NCI-H2227 treated with DMSO at 0.1 percent for 48 hours (cell line): ENCODE measurements around the gene NPR2.
A peak's percentile ranks its signal among the peaks of the same experiment; 100 is the strongest.

Experiments
- DNase-seq: peaks from one replicate; lab custom pipeline; 2025; lab: John Stamatoyannopoulos, UW

NPR2 gene

DNA sequence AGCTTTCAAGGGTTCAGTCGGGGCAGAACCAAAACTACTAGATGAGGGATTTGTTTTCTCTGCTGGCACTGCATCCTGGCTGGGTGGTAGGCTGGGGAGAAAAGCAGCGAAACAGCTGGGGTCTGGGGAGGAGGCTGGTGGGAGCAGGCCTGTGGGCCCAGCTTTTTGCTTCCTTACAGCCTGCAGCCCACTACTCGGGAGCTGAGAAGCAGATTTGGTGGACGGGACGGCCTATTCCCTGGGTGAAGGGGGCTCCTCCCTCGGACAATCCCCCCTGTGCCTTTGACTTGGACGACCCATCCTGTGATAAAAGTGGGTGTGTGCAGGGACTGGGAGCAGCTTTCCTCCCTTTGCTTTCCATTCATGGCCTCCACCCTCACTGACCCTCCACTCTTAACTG, 9.1 kb downstream of the NPR2 start:
- DNase-seq = no peak

DNA sequence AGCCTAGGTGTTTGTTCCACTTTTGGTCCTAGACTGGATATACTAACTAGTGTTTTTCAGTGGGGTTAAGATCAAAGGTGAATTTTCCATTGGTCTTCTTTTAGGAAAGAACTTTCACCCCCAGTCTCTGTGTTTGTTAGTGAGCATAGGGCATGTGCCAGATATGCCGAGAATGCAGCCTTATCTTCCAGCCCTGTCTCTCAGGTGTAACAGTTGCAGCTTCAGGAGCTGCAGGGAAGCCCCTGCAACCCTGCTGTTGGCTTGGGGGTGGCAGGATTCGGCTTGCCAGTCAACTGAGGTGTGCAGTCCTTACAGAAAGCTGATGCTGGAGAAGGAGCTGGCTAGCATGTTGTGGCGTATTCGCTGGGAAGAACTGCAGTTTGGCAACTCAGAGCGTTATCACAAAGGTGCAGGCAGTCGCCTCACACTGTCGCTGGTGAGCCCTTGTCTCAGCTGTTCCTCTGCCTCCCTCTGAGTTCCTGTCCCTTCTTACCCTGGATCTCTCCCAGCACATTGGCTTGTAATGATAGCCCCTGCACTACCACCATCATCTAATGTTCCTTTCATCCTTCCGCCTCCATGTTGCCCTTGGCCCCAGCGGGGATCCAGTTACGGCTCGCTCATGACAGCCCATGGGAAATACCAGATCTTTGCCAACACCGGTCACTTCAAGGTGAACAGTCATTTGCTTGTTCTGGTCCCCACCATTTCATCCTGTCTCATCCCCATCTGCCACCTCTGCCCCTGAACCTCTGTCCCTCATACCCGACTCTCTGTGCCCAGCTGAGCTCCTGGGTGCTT, 10.1 kb downstream of the NPR2 start:
- no peak for DNase-seq

DNA sequence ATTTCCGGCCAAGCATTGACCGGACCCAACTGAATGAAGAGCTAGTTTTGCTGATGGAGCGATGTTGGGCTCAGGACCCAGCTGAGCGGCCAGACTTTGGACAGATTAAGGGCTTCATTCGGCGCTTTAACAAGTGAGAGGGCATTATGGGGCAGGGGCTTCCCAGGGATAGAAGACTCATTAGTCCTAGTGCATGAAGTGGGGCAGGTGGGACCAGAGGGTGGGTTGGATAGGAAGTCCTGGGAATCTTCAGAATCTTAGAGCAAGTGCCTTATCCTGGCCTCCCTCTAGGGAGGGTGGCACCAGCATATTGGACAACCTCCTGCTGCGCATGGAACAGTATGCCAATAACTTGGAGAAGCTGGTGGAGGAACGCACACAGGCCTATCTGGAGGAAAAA, 14.7 kb downstream of the NPR2 start:
- no peak for DNase-seq

DNA sequence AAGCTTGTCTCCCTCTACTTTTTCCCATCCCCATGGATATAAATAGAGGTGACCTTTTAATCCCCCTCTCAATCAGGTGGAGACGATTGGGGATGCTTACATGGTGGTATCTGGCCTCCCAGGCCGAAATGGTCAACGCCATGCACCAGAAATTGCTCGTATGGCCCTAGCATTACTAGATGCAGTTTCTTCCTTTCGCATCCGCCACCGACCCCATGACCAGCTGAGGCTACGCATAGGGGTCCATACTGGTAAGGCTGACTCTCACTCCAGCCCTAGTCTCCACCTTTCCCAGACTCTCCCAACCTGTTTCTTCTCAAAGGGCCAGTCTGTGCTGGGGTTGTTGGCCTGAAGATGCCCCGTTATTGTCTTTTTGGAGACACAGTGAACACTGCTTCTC, 17.0 kb downstream of the NPR2 start:
- no peak for DNase-seq

DNA sequence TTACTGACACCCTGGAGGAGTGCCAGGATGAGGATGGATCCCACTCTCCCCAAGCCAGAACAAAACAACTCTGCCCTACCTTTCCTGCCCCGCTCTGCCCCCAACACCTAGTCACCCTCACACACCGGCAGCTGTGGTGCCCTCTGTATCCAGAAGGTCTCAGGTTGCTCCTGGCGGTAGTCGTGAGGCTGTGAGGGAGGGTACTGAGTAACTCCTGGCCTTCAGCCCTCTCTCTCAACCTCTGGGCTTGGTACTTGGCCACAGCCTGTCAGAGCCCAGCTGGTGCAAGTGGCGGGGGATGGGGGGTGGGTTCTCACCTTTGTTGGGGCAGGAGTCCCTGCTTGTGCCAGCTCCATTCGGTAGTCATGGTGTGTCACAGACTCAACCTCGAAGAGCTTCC, 18.7 kb downstream of the NPR2 start:
- DNase-seq = no peak

DNA sequence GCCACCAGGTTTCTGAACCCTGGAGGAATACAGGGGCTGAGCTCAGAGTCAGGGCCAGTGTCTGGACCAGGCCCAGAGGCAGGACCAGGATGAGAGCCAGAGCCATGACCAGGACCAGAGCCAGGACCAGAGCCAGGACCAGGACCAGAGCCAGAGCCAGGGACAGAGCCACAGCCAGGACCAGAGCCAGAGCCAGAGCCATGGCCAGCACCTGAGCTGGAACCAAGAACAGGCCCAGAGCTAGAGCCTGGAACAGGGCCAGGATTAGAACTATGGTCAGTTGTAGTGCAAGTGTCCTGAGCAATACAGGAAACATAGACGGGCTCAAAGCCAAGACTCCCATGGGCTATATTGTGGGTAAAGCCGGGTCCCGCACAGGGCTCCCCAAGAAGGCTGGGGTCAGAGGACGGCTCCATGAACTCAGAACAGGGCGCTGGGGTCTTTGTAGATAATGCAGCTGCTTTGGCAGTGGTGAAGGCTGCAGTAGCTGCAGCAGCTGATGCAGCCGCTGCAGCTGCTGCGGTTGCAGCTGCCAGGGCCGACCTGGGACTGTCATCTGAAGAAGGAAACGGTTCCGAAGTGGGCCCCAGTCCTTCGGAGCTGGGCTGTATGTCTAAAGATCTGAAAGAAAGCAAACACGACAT, 20.1 kb downstream of the NPR2 start:
- DNase-seq = no peak

DNA sequence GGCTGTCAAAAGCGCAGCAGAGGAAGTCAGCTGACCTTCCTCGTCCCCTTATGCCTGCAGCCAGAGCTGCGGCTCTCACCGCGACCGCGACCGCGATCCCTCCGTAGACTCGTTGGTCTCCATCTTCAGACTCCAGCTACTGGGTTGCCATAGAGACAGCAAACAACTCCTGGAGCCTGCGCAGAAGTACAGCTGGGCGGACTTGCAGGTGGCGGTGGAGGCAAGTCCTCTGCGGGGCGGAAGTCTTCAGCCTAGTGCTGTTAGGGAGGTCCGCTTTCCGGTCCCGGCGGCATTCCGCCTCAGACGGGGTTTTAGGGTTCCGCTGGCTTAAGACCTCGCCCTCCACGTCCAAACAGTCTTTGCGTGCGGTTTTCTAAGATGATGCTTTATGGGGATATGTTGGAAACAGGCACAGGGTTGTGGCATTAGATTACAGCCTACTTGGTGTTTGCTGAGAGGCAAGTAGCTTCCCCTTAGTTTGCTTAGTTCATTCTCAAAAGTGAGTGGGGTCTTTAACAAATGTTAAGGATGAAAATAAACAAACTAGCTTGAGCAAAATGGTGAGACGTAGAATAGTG, 20.7 kb downstream of the NPR2 start, which contains the start of gene SPAG8:
Gene SPAG8 (minus strand): TSS at position 238 of the 578 bp plus-strand sequence. CDS start 115 bp downstream, at position 123.
- DNase-seq = peak; percentile 90

DNA sequence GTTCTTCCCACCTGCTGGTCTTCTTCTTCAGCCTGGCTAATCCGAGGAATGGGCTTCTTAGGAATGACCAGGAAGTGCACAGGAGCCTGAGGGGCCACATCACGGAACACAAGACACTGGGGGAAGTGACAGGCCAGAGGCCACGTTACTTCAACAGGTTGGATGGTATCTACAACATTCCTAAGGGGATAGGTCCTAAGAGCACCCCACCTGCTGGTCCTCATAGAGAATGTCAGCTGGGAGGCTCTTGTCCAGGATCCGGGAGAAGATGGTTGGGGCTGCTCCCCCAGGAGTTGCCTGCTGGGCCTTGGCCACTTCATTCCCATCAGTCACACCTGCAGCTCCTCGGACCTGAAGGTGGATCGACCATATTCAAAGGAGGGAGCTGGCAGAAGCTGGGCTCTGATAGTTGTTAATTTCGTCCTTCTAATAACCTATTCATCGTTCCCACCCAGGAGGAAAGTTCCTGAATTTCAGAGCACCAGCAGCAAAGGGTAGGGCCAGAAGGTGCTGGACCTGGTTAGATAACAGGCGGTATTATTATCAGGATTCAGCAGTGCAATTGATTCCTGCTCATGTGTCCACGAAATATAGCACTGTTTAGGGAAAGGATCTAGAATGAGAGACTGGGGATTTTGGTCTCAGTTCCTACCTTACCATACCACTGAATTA, 22.2 kb downstream of the NPR2 start:
- no peak for DNase-seq

DNA sequence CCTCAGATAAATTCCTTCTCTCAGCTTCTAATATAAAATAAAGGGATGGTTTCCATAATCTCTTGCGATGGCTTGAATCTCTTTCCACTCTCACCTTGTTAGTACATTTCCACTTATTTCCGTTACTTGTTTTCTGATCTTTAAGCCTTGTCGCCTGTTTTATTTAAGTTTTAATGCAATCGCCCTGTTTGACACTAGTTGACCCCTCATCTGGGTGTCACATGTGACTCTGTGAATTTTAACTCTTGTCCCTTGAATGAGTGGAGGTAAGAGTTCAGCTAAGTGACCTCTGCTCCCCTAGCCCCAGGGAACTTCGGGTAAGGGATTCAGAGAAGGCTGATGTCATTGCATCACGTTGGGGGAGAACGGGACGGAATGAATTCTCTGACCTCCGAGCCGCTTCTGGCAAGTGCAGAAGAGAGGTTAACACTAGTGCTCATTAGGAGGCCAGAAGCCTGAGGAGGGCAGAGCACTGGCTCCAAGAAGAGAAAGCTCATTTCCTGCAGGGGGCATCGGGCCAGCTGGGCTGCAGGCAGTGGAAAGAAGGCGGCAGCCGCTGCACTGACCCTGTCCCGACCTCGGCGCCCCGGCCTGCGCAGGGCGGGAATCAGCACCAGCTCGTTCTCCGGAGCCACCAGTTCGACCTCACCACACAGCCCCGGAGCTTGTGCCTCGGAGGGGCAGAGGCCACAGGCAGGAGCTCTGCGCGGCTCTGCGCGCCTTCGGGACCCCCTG, 22.9 kb downstream of the NPR2 start:
- no peak for DNase-seq

DNA sequence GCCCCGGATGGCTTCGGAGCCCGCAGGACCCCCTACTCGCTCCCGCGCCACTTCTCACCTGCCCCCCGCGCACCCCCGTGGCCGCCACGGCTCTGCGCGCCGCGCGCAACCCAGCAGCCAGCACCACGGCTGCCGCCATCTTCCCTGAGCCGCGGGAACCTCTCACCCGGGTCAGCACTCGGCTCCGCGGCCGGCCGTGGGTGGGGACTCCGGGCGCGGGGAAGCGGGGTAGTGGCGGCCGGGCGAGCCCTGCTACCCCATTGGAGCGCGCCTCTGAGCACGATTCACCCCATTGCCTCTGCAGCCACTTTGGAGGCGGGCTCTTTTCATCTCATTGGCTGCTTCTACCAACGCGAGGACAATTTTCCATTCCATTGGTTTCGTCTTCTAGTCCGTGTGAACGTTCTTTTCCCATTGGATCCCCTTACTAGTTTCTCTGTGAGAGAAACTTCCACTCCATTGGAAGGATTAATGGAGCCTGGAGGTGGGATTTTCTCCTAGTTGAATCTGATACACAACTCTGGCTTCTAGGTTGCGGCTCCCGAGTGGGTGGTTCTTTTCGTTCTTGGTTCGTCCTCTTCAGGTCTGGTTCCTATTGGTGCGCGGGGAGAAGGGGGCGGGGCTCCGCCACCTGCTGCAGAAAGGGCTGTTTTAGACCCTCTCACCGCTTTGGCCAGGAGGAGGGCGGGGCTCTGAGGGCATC, 23.6 kb downstream of the NPR2 start, which contains the start of gene HINT2:
Gene HINT2 (minus strand): TSS at position 202 of the 703 bp plus-strand sequence. CDS start 63 bp downstream, at position 139.
- peak; percentile 98 for DNase-seq

DNA sequence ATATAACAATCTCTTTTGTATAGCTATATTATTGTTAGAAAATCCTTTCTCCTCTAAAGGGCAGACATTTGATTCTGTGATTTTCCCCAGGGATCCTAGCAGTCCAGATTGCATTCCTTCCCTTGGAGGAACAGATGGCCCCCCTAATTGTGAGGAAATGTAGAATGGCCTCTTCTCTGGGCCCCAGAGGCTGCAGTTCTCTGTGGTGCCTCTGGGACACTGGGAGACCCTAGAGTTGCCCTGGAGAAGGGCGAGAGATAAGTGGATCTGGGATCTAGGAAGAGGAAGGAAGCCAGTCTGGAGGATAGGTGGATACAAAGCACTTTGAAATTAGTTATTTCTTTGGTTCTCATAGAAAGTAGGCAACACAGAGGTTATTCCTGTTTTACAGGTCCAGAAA, 25.3 kb downstream of the NPR2 start:
- no peak for DNase-seq

DNA sequence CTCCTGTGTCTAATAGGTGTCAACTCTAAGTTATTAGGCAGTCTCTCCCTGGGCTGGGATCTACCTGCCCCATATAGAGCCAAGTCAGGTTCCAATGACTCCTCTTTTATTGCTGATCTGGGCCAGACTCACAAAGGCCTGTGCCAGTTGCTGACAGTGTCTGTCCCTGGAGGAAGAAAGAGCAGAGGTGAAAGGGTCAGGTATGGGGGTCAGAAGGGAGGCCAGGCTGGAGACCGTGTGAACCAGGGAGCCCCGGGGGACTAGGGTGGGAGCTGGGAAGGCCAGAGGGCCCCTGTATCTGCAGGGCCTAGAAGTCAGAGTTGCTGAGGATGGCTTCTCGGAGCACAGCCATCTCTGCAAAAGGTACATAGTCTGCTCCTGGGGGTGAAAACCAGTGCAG, 26.9 kb downstream of the NPR2 start:
- DNase-seq = no peak

DNA sequence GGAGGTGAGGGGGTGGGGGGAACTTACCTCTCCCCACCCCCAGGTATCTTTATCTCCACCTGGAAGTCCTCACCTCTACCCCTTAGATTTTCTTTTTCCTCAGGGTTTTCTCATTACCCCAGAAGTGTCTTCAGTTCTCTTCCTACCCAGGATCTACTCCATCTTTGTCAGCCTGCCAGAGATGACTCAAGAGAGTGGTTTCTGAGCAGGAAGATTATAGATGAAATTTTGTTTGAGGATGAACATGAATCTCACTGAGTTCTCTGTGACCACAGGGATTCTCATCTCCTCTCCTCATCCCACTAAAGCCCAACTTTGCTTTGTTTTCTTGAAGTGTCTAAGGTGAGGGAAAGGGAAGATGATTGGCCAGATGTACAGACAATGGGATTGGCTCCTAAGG, 28.7 kb downstream of the NPR2 start:
- DNase-seq = no peak

DNA sequence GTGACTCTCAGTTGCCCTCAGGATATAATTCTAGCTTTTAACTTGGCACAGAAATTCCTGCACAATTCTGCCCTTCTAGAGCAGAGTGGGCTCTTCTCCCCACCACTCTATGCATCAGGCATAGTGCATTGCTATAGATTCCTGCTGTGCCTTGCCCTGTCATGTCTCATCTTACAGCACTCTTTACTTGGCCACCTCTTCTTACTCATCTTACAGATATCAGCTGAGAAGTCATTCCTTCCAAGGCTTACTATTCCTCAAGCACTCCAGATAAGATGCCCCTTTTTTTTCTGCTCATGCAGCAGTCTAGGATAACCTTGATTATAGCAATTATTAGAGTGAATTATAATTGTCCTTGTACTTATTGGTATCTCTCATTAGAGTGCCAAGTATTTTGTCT, 31.5 kb downstream of the NPR2 start:
- no peak for DNase-seq

DNA sequence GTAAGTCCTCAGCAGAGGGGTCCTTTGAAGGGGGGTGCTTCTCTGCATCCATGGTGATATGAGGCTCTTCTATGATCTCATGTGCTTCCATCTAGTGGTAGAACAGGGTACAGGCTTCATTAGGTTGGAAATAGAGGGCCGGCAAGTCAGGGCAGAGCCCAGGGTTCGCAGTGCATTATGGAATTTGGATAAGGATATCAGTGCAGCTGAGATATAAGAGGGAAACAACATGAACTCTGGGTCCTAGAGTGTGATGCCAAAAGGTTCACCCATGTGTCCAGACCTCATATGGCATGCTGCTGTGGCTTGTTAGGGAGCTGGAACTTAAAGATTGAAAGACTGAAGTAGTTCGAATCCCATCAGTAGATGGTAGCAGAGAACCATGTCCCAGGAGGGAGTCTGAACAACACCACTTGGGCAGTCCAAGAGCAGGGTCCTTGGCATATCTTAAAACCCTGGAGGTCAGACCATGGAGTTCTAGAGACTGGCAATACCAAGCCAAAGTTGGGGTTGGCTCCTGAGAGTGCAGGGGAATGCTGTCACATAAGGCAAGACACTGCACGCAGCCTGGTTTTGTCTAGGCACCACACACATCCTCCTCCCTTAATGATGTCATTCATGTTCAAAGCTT, 34.8 kb downstream of the NPR2 start:
- DNase-seq = peak; percentile 25

DNA sequence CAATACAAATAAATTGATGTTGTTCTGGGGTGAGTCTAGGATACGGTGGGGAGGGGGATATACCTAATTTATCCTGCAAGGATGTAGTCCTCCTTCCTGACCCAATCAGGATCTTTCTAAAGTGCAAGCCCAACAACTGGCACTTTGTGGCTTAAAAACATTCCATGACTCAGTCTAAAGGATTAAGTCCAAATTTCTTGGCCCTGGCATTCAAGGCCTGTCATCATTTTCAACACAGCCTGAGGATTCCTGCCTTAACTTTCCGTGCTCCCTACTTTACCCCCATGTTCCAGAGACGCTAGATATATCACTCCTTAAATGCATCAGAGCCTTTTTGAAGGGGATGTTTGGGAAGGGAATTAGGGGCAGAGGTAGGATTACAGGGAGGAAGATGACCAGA, 36.1 kb downstream of the NPR2 start:
- DNase-seq = no peak

DNA sequence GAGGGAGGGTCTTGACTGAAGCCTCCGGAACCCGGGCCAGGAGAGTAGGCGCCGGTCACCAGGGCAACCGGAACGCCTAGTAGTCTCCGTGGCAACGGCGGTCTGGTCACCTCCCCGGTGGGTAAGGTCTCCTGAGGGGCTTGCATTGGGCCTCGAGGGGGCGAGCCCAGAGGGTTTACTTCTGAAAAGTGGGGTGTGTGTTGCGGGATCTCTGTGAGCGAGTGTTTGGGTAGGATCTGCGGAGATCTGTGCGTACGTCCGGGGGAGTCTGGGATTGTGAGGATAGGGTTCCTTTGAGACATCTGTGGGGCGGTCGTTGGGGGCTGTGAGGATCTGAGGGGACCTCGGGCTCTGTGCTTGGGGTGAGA, 37.3 kb downstream of the NPR2 start, which contains the start of gene FAM221B:
Gene FAM221B (minus strand): TSS at position 17 of the 368 bp plus-strand sequence. CDS start 2,571 bp downstream, outside the sequence.
- DNase-seq = peak; percentile 39

DNA sequence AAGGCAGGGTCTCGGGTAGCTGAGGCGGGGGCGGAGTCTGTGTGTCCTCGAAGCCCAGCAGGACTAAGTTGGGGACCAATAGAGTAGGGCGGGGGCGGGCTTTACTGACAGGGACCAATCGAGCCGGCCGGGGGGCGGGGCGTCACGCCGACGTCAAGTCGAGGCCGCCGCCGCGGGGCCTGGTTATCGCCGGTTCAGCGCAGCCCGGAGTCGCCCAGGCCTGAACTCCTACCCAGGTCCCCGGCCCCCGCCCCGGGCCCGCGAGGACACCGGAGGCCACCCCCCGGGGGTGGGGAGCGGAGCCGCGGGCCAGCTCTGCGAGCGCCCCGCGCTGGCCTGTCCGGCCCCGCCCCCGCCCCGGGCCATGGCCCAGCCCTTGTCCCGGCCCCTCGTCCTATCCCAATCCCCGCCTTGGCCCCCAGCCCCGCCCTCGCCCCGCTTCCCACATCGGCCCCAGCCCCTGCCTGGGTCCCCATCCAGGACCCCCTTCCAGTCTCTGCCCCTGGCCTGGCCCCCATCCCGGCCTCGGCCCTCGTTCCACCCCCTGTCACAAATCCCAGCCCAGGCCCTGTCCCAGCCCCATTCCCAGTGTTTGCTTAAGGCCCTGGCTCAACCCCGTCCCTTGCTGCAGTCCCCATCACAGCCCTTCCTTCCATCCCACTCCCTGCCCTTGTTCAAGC, 37.8 kb downstream of the NPR2 start, which contains the start of gene TMEM8B:
Gene TMEM8B (plus strand): TSS at position 145 of the 680 bp plus-strand sequence. CDS start 220 bp downstream, at position 365.
- peak; percentile 71 for DNase-seq

DNA sequence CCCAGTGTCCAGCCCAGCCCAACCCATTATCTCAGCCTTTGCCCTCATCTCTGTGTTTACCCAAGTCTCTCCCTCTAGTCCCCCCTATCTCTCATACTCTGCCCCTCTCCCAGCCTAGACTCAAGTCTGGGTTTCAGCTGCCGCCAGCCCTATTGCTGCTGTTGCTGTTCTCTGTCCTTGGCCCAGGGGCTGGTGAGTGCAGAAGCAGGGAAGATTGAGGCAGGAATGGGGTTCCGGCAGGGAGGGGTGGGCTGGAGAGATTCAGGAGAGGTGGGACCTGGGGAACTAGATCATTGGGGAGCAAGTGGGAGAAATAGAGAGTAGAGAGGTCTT, 38.3 kb downstream of the NPR2 start:
- no peak for DNase-seq

DNA sequence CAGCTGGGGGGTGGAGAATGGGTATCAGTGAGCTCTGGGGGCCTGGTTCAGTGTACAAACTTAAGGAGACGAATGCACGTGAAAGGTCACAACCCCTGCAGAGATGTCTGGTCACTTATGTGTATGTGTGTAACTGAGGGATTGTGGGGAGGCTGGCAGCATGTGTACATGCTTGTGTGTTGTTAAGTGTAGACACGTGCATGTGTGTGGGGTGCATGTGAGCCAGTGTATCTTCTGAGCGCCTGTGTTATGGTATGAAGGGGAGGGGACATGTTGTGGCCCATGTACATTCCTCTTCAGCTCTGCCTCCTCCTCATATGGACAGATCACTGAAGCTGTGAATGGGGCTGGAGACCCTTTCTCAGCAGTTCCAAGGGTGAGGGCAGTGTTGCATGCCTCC, 39.6 kb downstream of the NPR2 start:
- no peak for DNase-seq
